AG09309 (cell line): ENCODE measurements around the gene NSD2.

Experiments used
- DNase-seq: peaks from one replicate; pipeline ENCODE4 v3.0.0-alpha.2; 2010; ENCODE audit warnings: low read depth
- H3K4me3 ChIP-seq: 2 replicates; pipeline ENCODE4 v1.5.1; 2011; ENCODE audit warnings: mild to moderate bottlenecking, low read depth, low read length, moderate library complexity; ENCODE audit not compliant: control insufficient read depth
- CTCF ChIP-seq: IDR thresholded peaks from 2 replicates; pipeline ENCODE4 v1.5.1; 2011; ENCODE audit warnings: mild to moderate bottlenecking, low read depth, low read length, inconsistent platforms; ENCODE audit not compliant: insufficient read depth, control insufficient read depth; ENCODE audit errors: missing control alignments

The NSD2 gene

GRCh38 chr4:1988327-1988724 lies 117.1 kb downstream of the NSD2 start:
- no peak for TF ChIP-seq CTCF
- no peak for DNase-seq
- H3K4me3 ChIP-seq = no peak overlapping the region

- no peak overlapping the region for H3K4me3 ChIP-seq
- TF ChIP-seq CTCF = no peak
- DNase-seq = no peak
Measured at GRCh38 chr4:1989533-1990347, 118.5 kb downstream of the NSD2 start.

- no peak overlapping the region for H3K4me3 ChIP-seq
- no peak for DNase-seq
- TF ChIP-seq CTCF = no peak
Measured at GRCh38 chr4:1990348-1990645, 119.1 kb downstream of the NSD2 start.

- no peak for DNase-seq
- no peak overlapping the region for H3K4me3 ChIP-seq
- no peak for TF ChIP-seq CTCF
Measured at GRCh38 chr4:1990676-1991075, 119.5 kb downstream of the NSD2 start.

- DNase-seq = no peak
- H3K4me3 ChIP-seq = no peak overlapping the region
- no peak for TF ChIP-seq CTCF
Measured at GRCh38 chr4:1991087-1991486, 119.9 kb downstream of the NSD2 start.

- no peak for DNase-seq
- no peak for TF ChIP-seq CTCF
Measured at GRCh38 chr4:1991596-1992434, 120.6 kb downstream of the NSD2 start.

More at GRCh38 chr4:1991596-1992434, 120.6 kb downstream of the NSD2 start:
- no peak overlapping the region for H3K4me3 ChIP-seq
